Measurements from ENCODE around the gene FLT3. TPM values are rescaled to one million over a fixed set of nuclear protein-coding genes. Genes with fewer than 3 reads are reported as not detected.
"Not testable (repeated sequence)": the region's sequence is repeated elsewhere in the genome, so short reads cannot be mapped to it uniquely, and the experiment has no call there.

Gene FLT3
- polyA plus RNA-seq, 2 of the 4 experiments (the other 2 are of a cell fraction), result not detected

- Histone ChIP-seq H3K4me3 (no peak overlapping the region), H3K4me2 (no peak overlapping the region), H3K4me1 (no peaks in the 10 kb centered on the region), H3K9me3 (no peaks in the 10 kb centered on the region), H3K27ac (no peak overlapping the region)
- ChIA-PET CTCF (interaction anchor here (0.8 to 1.5 kb wide), 2 partner anchors 9 to 28 kb away, joined by 3 to 4 read pairs; no protein-coding TSS in a partner anchor), POLR2A (interaction anchor here (0.7 kb wide), 1 partner anchor 126 kb away, joined by 3 read pairs; the partner anchor contains the start of gene PAN3)
- ATAC-seq (peak in 1 of 2 experiments; percentile 30; a peak in 2 of 6 replicates), FAIRE-seq (no peak), DNase-seq (ENCODE audit: low read depth in 1 of 2, low spot score in 1 of 2) (peak in 1 of 2 experiments; percentile 9)
- WGBS (ENCODE audit: missing lambda C conversion rate), result 46% methylated on average over 4 of the region's 4 CpGs
- TF ChIP-seq CEBPB (IDR thresholded peaks at IDR 0.05) (no peak), E2F6 (IDR thresholded peaks at IDR 0.05; ENCODE audit: borderline replicate concordance, low read depth) (no peak), HEYL (CRISPR knock-in tag; IDR thresholded peaks at IDR 0.05) (no peak), FOSL2 (IDR thresholded peaks at IDR 0.05) (no peak), FOSL2 (CRISPR knock-in tag; IDR thresholded peaks at IDR 0.05) (no peak), PHF8 (IDR thresholded peaks at IDR 0.05; ENCODE audit: borderline replicate concordance, low read depth) (no peak), SMC3 (IDR thresholded peaks at IDR 0.05) (no peak), KDM5A (IDR thresholded peaks at IDR 0.05) (no peak), HOXB5 (CRISPR knock-in tag; IDR thresholded peaks at IDR 0.05) (no peak), RAD21 (conservative IDR thresholded peaks at IDR 0.05 in 1 of 2, IDR thresholded peaks at IDR 0.05 in 1 of 2) (no peak), ZFP36 (IDR thresholded peaks at IDR 0.05; ENCODE audit: borderline replicate concordance, partially characterized antibody) (no peak), NR3C1 (IDR thresholded peaks at IDR 0.05) (no peak), ZNF302 (CRISPR knock-in tag; IDR thresholded peaks at IDR 0.05) (no peak), ZSCAN20 (CRISPR knock-in tag; IDR thresholded peaks at IDR 0.05) (no peak), POLR2A (IDR thresholded peaks at IDR 0.05; ENCODE audit: low read length) (no peak)
- TF ChIP-seq, protein P1, sequence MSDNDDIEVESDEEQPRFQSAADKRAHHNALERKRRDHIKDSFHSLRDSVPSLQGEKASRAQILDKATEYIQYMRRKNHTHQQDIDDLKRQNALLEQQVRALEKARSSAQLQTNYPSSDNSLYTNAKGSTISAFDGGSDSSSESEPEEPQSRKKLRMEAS (IDR thresholded peaks at IDR 0.05), result no peak
- TF ChIP-seq, protein P2, sequence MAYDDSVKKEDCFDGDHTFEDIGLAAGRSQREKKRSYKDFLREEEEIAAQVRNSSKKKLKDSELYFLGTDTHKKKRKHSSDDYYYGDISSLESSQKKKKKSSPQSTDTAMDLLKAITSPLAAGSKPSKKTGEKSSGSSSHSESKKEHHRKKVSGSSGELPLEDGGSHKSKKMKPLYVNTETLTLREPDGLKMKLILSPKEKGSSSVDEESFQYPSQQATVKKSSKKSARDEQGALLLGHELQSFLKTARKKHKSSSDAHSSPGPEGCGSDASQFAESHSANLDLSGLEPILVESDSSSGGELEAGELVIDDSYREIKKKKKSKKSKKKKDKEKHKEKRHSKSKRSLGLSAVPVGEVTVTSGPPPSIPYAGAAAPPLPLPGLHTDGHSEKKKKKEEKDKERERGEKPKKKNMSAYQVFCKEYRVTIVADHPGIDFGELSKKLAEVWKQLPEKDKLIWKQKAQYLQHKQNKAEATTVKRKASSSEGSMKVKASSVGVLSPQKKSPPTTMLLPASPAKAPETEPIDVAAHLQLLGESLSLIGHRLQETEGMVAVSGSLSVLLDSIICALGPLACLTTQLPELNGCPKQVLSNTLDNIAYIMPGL (CRISPR knock-in tag; IDR thresholded peaks at IDR 0.05; ENCODE audit: borderline replicate concordance), result no peak
Observed at GRCh38 chr13:28012383-28012782, 88.0 kb downstream of the FLT3 start.

DNA sequence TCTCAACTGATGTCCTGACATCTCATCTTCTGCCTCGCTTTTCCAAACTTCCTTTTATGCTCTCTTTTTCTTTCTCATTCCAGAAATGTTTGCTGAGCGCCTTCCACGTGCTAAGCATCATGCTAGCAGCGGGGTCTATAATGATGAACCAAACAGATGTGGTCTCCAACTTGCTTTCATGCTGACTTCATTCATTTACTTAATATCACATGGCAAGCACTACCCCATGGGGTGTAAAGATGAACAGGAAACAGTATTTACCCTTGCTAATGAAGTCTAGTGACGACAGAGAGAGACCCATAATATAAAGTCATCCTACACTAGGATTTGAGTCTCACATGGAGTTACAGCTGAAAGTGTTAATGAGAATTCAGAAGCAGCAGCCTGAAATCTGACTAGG, 90.3 kb downstream of the FLT3 start:
- no peak overlapping the region for H3K27ac ChIP-seq
- no peak overlapping the region for H3K4me3 ChIP-seq
- 19% methylated on average over 5 of the region's 5 CpGs for WGBS (ENCODE audit: missing lambda C conversion rate)
- FAIRE-seq (no peak), ATAC-seq (no peak), DNase-seq (ENCODE audit: low read depth in 1 of 2, low spot score in 1 of 2) (no peak)
- H3K9me3 ChIP-seq, result no peaks in the 10 kb centered on the region
- TF ChIP-seq CBX8 (IDR thresholded peaks at IDR 0.05) (no peak), JUNB (IDR thresholded peaks at IDR 0.05) (no peak), RAD21 (conservative IDR thresholded peaks at IDR 0.05 in 1 of 2, IDR thresholded peaks at IDR 0.05 in 1 of 2) (no peak), SREBF2 (IDR thresholded peaks at IDR 0.05) (no peak), EHMT2 (IDR thresholded peaks at IDR 0.05; ENCODE audit: low read depth) (no peak), TFCP2L1 (CRISPR knock-in tag; IDR thresholded peaks at IDR 0.05) (no peak), POLR2A (IDR thresholded peaks at IDR 0.05; ENCODE audit: low read length) (no peak), RARB (CRISPR knock-in tag; IDR thresholded peaks at IDR 0.05) (no peak), BHLHE40 (IDR thresholded peaks at IDR 0.05; ENCODE audit: low read depth, low read length) (no peak), ZC3H11A (IDR thresholded peaks at IDR 0.05) (no peak), CHD2 (IDR thresholded peaks at IDR 0.05; ENCODE audit: low read length, partially characterized antibody) (no peak), KDM5A (IDR thresholded peaks at IDR 0.05) (no peak), TP53 (CRISPR knock-in tag; IDR thresholded peaks at IDR 0.05) (no peak), HOXA7 (CRISPR knock-in tag; IDR thresholded peaks at IDR 0.05) (no peak), ZFP36 (IDR thresholded peaks at IDR 0.05; ENCODE audit: borderline replicate concordance, partially characterized antibody) (no peak), ATOH8 (CRISPR knock-in tag; IDR thresholded peaks at IDR 0.05; ENCODE audit: low read depth) (no peak), GATA3 (IDR thresholded peaks at IDR 0.05; ENCODE audit: borderline replicate concordance) (no peak)
- TF ChIP-seq, protein P2 (CRISPR knock-in tag; IDR thresholded peaks at IDR 0.05; ENCODE audit: borderline replicate concordance), result no peak
- TF ChIP-seq, protein P3, sequence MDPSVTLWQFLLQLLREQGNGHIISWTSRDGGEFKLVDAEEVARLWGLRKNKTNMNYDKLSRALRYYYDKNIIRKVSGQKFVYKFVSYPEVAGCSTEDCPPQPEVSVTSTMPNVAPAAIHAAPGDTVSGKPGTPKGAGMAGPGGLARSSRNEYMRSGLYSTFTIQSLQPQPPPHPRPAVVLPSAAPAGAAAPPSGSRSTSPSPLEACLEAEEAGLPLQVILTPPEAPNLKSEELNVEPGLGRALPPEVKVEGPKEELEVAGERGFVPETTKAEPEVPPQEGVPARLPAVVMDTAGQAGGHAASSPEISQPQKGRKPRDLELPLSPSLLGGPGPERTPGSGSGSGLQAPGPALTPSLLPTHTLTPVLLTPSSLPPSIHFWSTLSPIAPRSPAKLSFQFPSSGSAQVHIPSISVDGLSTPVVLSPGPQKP (IDR thresholded peaks at IDR 0.05; ENCODE audit: low read depth, low read length), result no peak
- ChIA-PET CTCF (no interaction called here), POLR2A (no interaction called here)
- H3K4me1 ChIP-seq, result no peaks in the 10 kb centered on the region
- no peak overlapping the region for H3K4me2 ChIP-seq

DNA sequence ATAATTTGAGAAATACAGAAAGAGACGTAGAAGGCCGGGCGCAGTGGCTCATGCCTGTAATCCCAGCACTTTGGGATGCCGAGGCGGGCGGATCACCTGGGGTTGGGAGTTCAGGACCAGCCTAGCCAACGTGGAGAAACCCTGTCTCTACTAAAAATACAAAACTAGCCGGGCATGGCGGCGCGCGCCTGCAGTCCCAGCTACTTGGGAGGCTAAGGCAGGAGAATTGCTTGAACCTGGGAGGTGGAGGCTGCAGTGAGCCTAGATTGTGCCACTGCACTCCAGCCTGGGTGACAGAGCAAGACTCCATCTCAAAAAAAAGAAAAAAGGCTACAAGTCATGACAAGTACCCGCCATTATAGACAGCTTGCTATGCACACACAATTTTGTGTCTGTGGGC, 95.4 kb downstream of the FLT3 start:
- ATAC-seq; H3K4me1 ChIP-seq; FAIRE-seq; POLR2A ChIA-PET; H3K4me3 ChIP-seq; DNase-seq (ENCODE audit: low read depth in 1 of 2, low spot score in 1 of 2); H3K4me2 ChIP-seq; H3K27ac ChIP-seq; H3K9me3 ChIP-seq; CTCF ChIA-PET: not testable (repeated sequence)
- WGBS (ENCODE audit: missing lambda C conversion rate), result 93% methylated on average over 13 of the region's 13 CpGs

Data from A549 (cell line).